ENCODE measurements around the gene CFAP46.

- TF ChIP-seq, protein P1, sequence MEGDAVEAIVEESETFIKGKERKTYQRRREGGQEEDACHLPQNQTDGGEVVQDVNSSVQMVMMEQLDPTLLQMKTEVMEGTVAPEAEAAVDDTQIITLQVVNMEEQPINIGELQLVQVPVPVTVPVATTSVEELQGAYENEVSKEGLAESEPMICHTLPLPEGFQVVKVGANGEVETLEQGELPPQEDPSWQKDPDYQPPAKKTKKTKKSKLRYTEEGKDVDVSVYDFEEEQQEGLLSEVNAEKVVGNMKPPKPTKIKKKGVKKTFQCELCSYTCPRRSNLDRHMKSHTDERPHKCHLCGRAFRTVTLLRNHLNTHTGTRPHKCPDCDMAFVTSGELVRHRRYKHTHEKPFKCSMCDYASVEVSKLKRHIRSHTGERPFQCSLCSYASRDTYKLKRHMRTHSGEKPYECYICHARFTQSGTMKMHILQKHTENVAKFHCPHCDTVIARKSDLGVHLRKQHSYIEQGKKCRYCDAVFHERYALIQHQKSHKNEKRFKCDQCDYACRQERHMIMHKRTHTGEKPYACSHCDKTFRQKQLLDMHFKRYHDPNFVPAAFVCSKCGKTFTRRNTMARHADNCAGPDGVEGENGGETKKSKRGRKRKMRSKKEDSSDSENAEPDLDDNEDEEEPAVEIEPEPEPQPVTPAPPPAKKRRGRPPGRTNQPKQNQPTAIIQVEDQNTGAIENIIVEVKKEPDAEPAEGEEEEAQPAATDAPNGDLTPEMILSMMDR (IDR thresholded peaks at IDR 0.05; ENCODE audit: borderline replicate concordance, extremely low read depth, low read length, poor library complexity, severe bottlenecking): no peak
- no peak for TF ChIP-seq EZH2 (IDR thresholded peaks at IDR 0.05; ENCODE audit: borderline replicate concordance, low read depth, low read length, severe bottlenecking)
Measured at GRCh38 chr10:132883391-132883881, 58.9 kb downstream of the CFAP46 start.
